H1 (cell line): ENCODE data around the gene INPP5A. TPM values are rescaled to one million over a fixed set of nuclear protein-coding genes. Genes with fewer than 3 reads are reported as not detected.

Source experiments
- CTCF ChIA-PET: fragments of 300-600 bp; sonication (Branson Sonifier 250); formaldehyde crosslinking; loops from one replicate; lab custom pipeline; 2021; ENCODE audit not compliant: partially characterized antibody; lab: Charles Lee
- POLR2A ChIA-PET: fragments of 300-600 bp; sonication (Branson Sonifier 250); formaldehyde crosslinking; loops from one replicate; lab custom pipeline; 2021; ENCODE audit warnings: inconsistent platforms; ENCODE audit not compliant: partially characterized antibody; lab: Charles Lee
- DNase-seq, 2 experiments: peaks; one replicate each; pipeline versions ENCODE4 v3.0.0 to v3.0.0-alpha.2; 2010 to 2022; ENCODE audit warnings: low spot score in 2 of 2, low read depth in 1 of 2, mixed read lengths in 1 of 2
- FAIRE-seq: peaks from 2 replicates; lab custom pipeline; 2011; peaks lifted over from hg19 to GRCh38; lab: Jason Lieb, UNC
- H2AFZ ChIP-seq: 2 replicates; pipeline ENCODE4 v1.8.1; 2012; ENCODE audit warnings: low read length, inconsistent platforms
- H2AK5ac ChIP-seq: 2 replicates; pipeline ENCODE4 v1.6.1; 2013; ENCODE audit warnings: low read depth, low read length
- H2BK120ac ChIP-seq: replicated peaks from 2 replicates; pipeline ENCODE3; 2013; ENCODE audit warnings: low read depth, low read length, inconsistent platforms
- H2BK12ac ChIP-seq: 2 replicates; pipeline ENCODE4 v1.6.1; 2013; ENCODE audit warnings: low read depth, low read length
- H2BK15ac ChIP-seq: 2 replicates; pipeline ENCODE4 v1.6.1; 2013; ENCODE audit warnings: low read length
- H2BK20ac ChIP-seq: 2 replicates; pipeline ENCODE4 v1.6.1; 2013; ENCODE audit warnings: low read length
- H2BK5ac ChIP-seq: 2 replicates; pipeline ENCODE4 v1.6.1; 2013; ENCODE audit warnings: low read depth, low read length
- H3K14ac ChIP-seq: 2 replicates; pipeline ENCODE4 v1.6.1; 2013; ENCODE audit warnings: inconsistent platforms; ENCODE audit not compliant: insufficient read length
- H3K18ac ChIP-seq: 2 replicates; pipeline ENCODE4 v1.6.1; 2013; ENCODE audit warnings: low read length; ENCODE audit errors: extremely low read depth
- H3K23ac ChIP-seq: 2 replicates; pipeline ENCODE4 v1.6.1; 2013; ENCODE audit warnings: inconsistent platforms; ENCODE audit not compliant: insufficient read length
- H3K23me2 ChIP-seq: 2 replicates; pipeline ENCODE4 v1.6.1; 2013; ENCODE audit warnings: low read depth, low read length
- H3K27ac ChIP-seq: 2 replicates; pipeline ENCODE4 v1.6.1; 2011; ENCODE audit warnings: low read depth, low read length, inconsistent platforms
- H3K27me3 ChIP-seq, 4 experiments: replicated peaks in 1 of 4; 1 replicate in 1 of 4; 2 replicates in 3 of 4; pipeline versions ENCODE4 v1.6.1 to v1.8.1; 2011 to 2013; ENCODE audit warnings: low read length in 3 of 4, mild to moderate bottlenecking in 3 of 4, inconsistent platforms in 2 of 4, mixed read lengths in 2 of 4, moderate library complexity in 1 of 4; ENCODE audit not compliant: control insufficient read depth in 3 of 4, insufficient read depth in 3 of 4; ENCODE audit errors: extremely low read depth in 1 of 4
- H3K36me3 ChIP-seq, 4 experiments: 2 replicates each; pipeline versions ENCODE4 v1.6.1 to v1.8.1; 2011 to 2013; ENCODE audit warnings: mild to moderate bottlenecking in 4 of 4, low read length in 3 of 4, moderate library complexity in 2 of 4, control low read depth in 1 of 4, inconsistent platforms in 1 of 4; ENCODE audit not compliant: insufficient read depth in 4 of 4, control insufficient read depth in 2 of 4
- H3K4ac ChIP-seq: replicated peaks from 2 replicates; pipeline ENCODE3; 2013; ENCODE audit warnings: low read length, low read depth, mixed read lengths, inconsistent platforms; ENCODE audit not compliant: insufficient read length
- H3K4me1 ChIP-seq, 4 experiments: replicated peaks in 1 of 4; 1 replicate in 1 of 4; 2 replicates in 3 of 4; pipeline versions ENCODE4 v1.6.1 to v1.8.1; 2011 to 2013; ENCODE audit warnings: low read length in 3 of 4, inconsistent platforms in 2 of 4, mixed read lengths in 1 of 4; ENCODE audit not compliant: insufficient read depth in 4 of 4, control insufficient read depth in 3 of 4
- H3K4me2 ChIP-seq, 2 experiments: 2 replicates each; pipeline versions ENCODE4 v1.6.1 to v1.8.1; 2011 to 2013; ENCODE audit warnings: low read depth in 2 of 2, low read length in 2 of 2, control low read depth in 1 of 2, inconsistent platforms in 1 of 2, mild to moderate bottlenecking in 1 of 2; ENCODE audit not compliant: insufficient read depth in 1 of 2
- H3K4me3 ChIP-seq, 4 experiments: fragments of 200-600, 300-600 bp in 1 of 4; sonication (generic), shearing (Covaris generic), sonication (Bioruptor Twin) in 1 of 4; 2 replicates each; pipeline versions ENCODE4 v1.5.1 to v1.8.1; 2011 to 2016; ENCODE audit warnings: low read length in 4 of 4, low read depth in 3 of 4, control low read depth in 2 of 4, inconsistent platforms in 2 of 4, mild to moderate bottlenecking in 2 of 4, mixed read lengths in 1 of 4, moderate library complexity in 1 of 4; ENCODE audit not compliant: insufficient read depth in 2 of 4; ENCODE audit errors: extremely low read depth in 1 of 4
- H3K56ac ChIP-seq: replicated peaks from 2 replicates; pipeline ENCODE3; 2013; ENCODE audit warnings: low read depth, mild to moderate bottlenecking, mixed read lengths, low read length, inconsistent platforms; ENCODE audit not compliant: insufficient read length
- H3K79me1 ChIP-seq: 2 replicates; pipeline ENCODE4 v1.6.1; 2013; ENCODE audit warnings: low read depth, low read length, control low read depth
- H3K79me2 ChIP-seq, 2 experiments: 2 replicates each; pipeline versions ENCODE4 v1.6.1 to v1.8.1; 2012 to 2013; ENCODE audit warnings: low read length in 2 of 2, mild to moderate bottlenecking in 2 of 2, inconsistent platforms in 1 of 2; ENCODE audit not compliant: insufficient read depth in 2 of 2, control insufficient read depth in 1 of 2
- H3K9ac ChIP-seq, 4 experiments: replicated peaks in 1 of 4; 1 replicate in 1 of 4; 2 replicates in 3 of 4; pipeline versions ENCODE4 v1.6.1 to v1.8.1; 2011 to 2013; ENCODE audit warnings: low read depth in 3 of 4, low read length in 3 of 4, control low read depth in 2 of 4, mild to moderate bottlenecking in 2 of 4, moderate library complexity in 2 of 4, inconsistent platforms in 1 of 4; ENCODE audit errors: extremely low read depth in 1 of 4
- H3K9me3 ChIP-seq, 2 experiments: 2 replicates each; pipeline versions ENCODE4 v1.6.1 to v1.8.1; 2012 to 2013; ENCODE audit warnings: mild to moderate bottlenecking in 2 of 2, moderate library complexity in 2 of 2, control low read depth in 1 of 2, inconsistent platforms in 1 of 2, low read depth in 1 of 2, low read length in 1 of 2, mixed read lengths in 1 of 2; ENCODE audit not compliant: insufficient read depth in 2 of 2
- H4K20me1 ChIP-seq, 2 experiments: replicated peaks in 1 of 2; 2 replicates each; pipeline versions ENCODE3 to v1.8.1; 2011 to 2013; ENCODE audit warnings: inconsistent platforms in 2 of 2, low read length in 2 of 2, mild to moderate bottlenecking in 1 of 2; ENCODE audit not compliant: insufficient read depth in 2 of 2, control insufficient read depth in 1 of 2
- H4K5ac ChIP-seq: 2 replicates; pipeline ENCODE4 v1.6.1; 2013; ENCODE audit warnings: low read length, low read depth, mixed read lengths, inconsistent platforms; ENCODE audit not compliant: insufficient read length
- H4K8ac ChIP-seq: 2 replicates; pipeline ENCODE4 v1.8.0; 2013; ENCODE audit warnings: mild to moderate bottlenecking, moderate library complexity, low read length, inconsistent platforms; ENCODE audit not compliant: insufficient read depth; ENCODE audit errors: extremely low read depth
- H4K91ac ChIP-seq: replicated peaks from 2 replicates; pipeline ENCODE3; 2013; ENCODE audit warnings: low read length, mixed read lengths, inconsistent platforms; ENCODE audit not compliant: insufficient read length
- CBX5 ChIP-seq: fragments of 300-800, 300-1000 bp; sonication (generic); IDR thresholded peaks from 2 replicates; pipeline ENCODE4 v1.7.1; 2016; ENCODE audit warnings: antibody characterized with exemption, low read length, low read depth
- CHD1 ChIP-seq: IDR thresholded peaks from 2 replicates; pipeline ENCODE4 v1.6.1; 2012; ENCODE audit warnings: low read depth, low read length, improper control_type of control experiment
- HDAC2 ChIP-seq, 2 experiments: fragments of 300-600 bp in 1 of 2; sonication (generic) in 1 of 2; IDR thresholded peaks; 2 replicates each; pipeline ENCODE4 v1.6.1; 2011 to 2012; ENCODE audit warnings: low read depth in 2 of 2, low read length in 2 of 2, mild to moderate bottlenecking in 2 of 2, moderate library complexity in 2 of 2, borderline replicate concordance in 1 of 2, inconsistent platforms in 1 of 2
- JUND ChIP-seq: IDR thresholded peaks from 2 replicates; pipeline ENCODE4 v1.6.1; 2011; ENCODE audit warnings: mild to moderate bottlenecking, improper control_type of control experiment, low read length
- KDM4A ChIP-seq: IDR thresholded peaks from one replicate; pipeline ENCODE4 v1.7.1; 2012; ENCODE audit warnings: low read depth, mild to moderate bottlenecking, moderate library complexity, low read length, inconsistent platforms; ENCODE audit not compliant: severe bottlenecking
- POLR2AphosphoS5 ChIP-seq: IDR thresholded peaks from 2 replicates; pipeline ENCODE4 v1.6.1; 2011; ENCODE audit warnings: low read depth, low read length
- POU5F1 ChIP-seq: IDR thresholded peaks from 2 replicates; pipeline ENCODE4 v1.6.1; 2011; ENCODE audit warnings: low read depth, mild to moderate bottlenecking, low read length, moderate library complexity
- SP4 ChIP-seq: IDR thresholded peaks from 2 replicates; pipeline ENCODE4 v1.6.1; 2012; ENCODE audit warnings: low read length, inconsistent platforms
- WGBS, 2 experiments: shearing (Covaris generic) in 1 of 2; methylation state at CpG; one replicate each; pipeline versions ENCODE4 v1.1.6 to v1.1.7; 2013 to 2015; ENCODE audit warnings: low lambda C conversion rate in 2 of 2, mixed read lengths in 2 of 2, inconsistent platforms in 1 of 2, low coverage in 1 of 2, missing lambda C conversion rate in 1 of 2; ENCODE audit not compliant: insufficient replicate concordance in 2 of 2, insufficient coverage in 1 of 2, insufficient read length in 1 of 2; ENCODE audit errors: extremely low coverage in 1 of 2, missing lambda C conversion rate in 1 of 2; 5-methylcytosine and 5-hydroxymethylcytosine counted together
- polyA plus RNA-seq, 7 experiments: library from polyadenylated mRNA; depleted of rRNA in 3 of 7; stranded (reverse) in 5 of 7; unstranded in 2 of 7; fragments of >200 nt in 5 of 7; fragments of 200-250 nt in 2 of 7; gene quantifications; 1 replicate in 5 of 7; 2 replicates in 1 of 7; 4 replicates in 1 of 7; pipeline versions ENCODE4 v1.2.1 to v1.2.3, GENCODE V29; 2011 to 2013; ENCODE audit warnings: missing spikeins in 2 of 7, mixed read lengths in 2 of 7
- total RNA-seq: library from RNA; stranded (reverse); fragmentation: NEBNext Ultra II Directional; extraction: Animal tissue kit (Norgen Biotek cat#: 25700); gene quantifications from 2 replicates; pipeline ENCODE4 v1.2.1, GENCODE V29; 2021
- TF ChIP-seq, protein P1 (sequence below), 3 experiments: IDR thresholded peaks; 1 replicate in 2 of 3; 2 replicates in 1 of 3; pipeline versions ENCODE4 v1.5.1 to v1.6.1; 2011; ENCODE audit warnings: low read length in 3 of 3, mild to moderate bottlenecking in 3 of 3, inconsistent platforms in 2 of 3, low read depth in 1 of 3, moderate library complexity in 1 of 3; ENCODE audit not compliant: insufficient read depth in 1 of 3; ENCODE audit errors: control extremely low read depth in 1 of 3
- TF ChIP-seq, protein P2 (sequence below): IDR thresholded peaks from 2 replicates; pipeline ENCODE4 v1.6.1; 2011; ENCODE audit warnings: low read length, improper control_type of control experiment

The INPP5A gene
- total and polyA plus RNA-seq, 2 of the 8 experiments (the other 6 are each of a cell fraction or from before 2014, with no cell fraction given), result 19.7 to 27.5 TPM

DNA sequence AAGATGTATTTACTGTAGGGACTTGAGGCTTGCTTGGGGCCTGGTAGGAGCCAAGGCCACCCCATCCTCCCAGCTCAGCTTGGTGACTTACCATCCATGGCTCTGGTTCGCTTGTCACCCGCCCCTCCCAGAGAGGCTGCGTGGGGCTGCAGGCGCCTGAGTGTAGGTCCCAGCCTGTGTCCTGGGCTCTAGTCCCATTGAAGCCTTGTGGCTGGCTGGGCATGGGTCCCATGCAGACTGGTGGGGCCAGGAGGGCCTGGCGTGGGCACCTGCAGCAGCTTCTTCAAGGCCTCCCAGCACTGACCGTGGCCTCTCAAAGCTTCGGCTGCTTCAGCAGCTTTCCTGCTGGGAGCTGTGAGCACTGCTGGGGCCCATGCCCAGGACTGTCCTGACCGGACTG, 118.1 kb downstream of the INPP5A start:
- 95% methylated on average over 7 of the region's 8 CpGs; no CpG with 5 or more reads in 1 of the 2 experiments for WGBS, 2 experiments
- Histone ChIP-seq H2BK15ac (no peak overlapping the region), H3K27ac (no peak overlapping the region), H3K9ac (no peak overlapping the region), H4K5ac (no peak overlapping the region), H3K79me1 (no peaks in the 10 kb centered on the region), H2AFZ (no peak overlapping the region), H3K14ac (no peak overlapping the region), H4K8ac (peak overlapping the region; percentile 88; the same call in 1 of the 2 replicates), H2AK5ac (no peak overlapping the region), H2BK20ac (no peak overlapping the region), H3K4me2 (no peak overlapping the region), H3K23ac (no peak overlapping the region), H3K23me2 (peaks cover 2% of the 10 kb centered on the region; the same call in 1 of the 2 replicates), H3K18ac (no peak overlapping the region), H3K4ac (no peak overlapping the region), H3K4me3 (no peak overlapping the region), H3K56ac (no peak overlapping the region), H4K20me1 (peaks cover 0 to 2% of the 10 kb centered on the region in 2 experiments), H3K4me1 (no peaks in the 10 kb centered on the region; a peak in 1 of 7 replicates), H2BK12ac (no peak overlapping the region), H4K91ac (no peak overlapping the region), H3K9me3 (no peaks in the 10 kb centered on the region), H2BK120ac (no peak overlapping the region), H3K27me3 (no peaks in the 10 kb centered on the region), H3K79me2 (no peaks in the 10 kb centered on the region), H3K36me3 (no peaks in the 10 kb centered on the region; a peak in 1 of 8 replicates), H2BK5ac (no peak overlapping the region)
- FAIRE-seq, result no peak
- ChIA-PET CTCF (interaction anchor here (0.6 to 4.8 kb wide), 34 partner anchors 13 to 294 kb away, joined by 3 to 37 read pairs (median 4); no protein-coding TSS in a partner anchor), POLR2A (interaction anchor here (1.2 kb wide), 1 partner anchor 11 kb away, joined by 3 read pairs; no protein-coding TSS in a partner anchor)
- no peak for DNase-seq
- TF ChIP-seq, protein P1, sequence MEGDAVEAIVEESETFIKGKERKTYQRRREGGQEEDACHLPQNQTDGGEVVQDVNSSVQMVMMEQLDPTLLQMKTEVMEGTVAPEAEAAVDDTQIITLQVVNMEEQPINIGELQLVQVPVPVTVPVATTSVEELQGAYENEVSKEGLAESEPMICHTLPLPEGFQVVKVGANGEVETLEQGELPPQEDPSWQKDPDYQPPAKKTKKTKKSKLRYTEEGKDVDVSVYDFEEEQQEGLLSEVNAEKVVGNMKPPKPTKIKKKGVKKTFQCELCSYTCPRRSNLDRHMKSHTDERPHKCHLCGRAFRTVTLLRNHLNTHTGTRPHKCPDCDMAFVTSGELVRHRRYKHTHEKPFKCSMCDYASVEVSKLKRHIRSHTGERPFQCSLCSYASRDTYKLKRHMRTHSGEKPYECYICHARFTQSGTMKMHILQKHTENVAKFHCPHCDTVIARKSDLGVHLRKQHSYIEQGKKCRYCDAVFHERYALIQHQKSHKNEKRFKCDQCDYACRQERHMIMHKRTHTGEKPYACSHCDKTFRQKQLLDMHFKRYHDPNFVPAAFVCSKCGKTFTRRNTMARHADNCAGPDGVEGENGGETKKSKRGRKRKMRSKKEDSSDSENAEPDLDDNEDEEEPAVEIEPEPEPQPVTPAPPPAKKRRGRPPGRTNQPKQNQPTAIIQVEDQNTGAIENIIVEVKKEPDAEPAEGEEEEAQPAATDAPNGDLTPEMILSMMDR (IDR thresholded peaks at IDR 0.05; ENCODE audit: control extremely low read depth in 1 of 3, insufficient read depth in 1 of 3, low read depth in 1 of 3, low read length in 3 of 3), result no peak
- TF ChIP-seq HDAC2 (IDR thresholded peaks at IDR 0.05; ENCODE audit: borderline replicate concordance in 1 of 2, low read depth in 2 of 2, low read length in 2 of 2), result no peak
- no peak for TF ChIP-seq SP4
- no peak for TF ChIP-seq KDM4A
- no peak for TF ChIP-seq CHD1
- no peak for TF ChIP-seq JUND
- TF ChIP-seq POLR2AphosphoS5, result no peak
- no peak for TF ChIP-seq POU5F1
- no peak for TF ChIP-seq CBX5
- TF ChIP-seq, protein P2, sequence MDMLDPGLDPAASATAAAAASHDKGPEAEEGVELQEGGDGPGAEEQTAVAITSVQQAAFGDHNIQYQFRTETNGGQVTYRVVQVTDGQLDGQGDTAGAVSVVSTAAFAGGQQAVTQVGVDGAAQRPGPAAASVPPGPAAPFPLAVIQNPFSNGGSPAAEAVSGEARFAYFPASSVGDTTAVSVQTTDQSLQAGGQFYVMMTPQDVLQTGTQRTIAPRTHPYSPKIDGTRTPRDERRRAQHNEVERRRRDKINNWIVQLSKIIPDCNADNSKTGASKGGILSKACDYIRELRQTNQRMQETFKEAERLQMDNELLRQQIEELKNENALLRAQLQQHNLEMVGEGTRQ, result no peak
